DMS53 treated with DMSO at 0.1 percent for 48 hours (cell line): ENCODE data around the gene ZNF783.
"Not testable (repeated sequence)": the region's sequence is repeated elsewhere in the genome, so short reads cannot be mapped to it uniquely, and the experiment has no call there.

ENCODE experiments used
- DNase-seq: peaks from one replicate; lab custom pipeline; 2025; ENCODE audit not compliant: unreplicated experiment; lab: John Stamatoyannopoulos, UW

Gene ZNF783

DNA sequence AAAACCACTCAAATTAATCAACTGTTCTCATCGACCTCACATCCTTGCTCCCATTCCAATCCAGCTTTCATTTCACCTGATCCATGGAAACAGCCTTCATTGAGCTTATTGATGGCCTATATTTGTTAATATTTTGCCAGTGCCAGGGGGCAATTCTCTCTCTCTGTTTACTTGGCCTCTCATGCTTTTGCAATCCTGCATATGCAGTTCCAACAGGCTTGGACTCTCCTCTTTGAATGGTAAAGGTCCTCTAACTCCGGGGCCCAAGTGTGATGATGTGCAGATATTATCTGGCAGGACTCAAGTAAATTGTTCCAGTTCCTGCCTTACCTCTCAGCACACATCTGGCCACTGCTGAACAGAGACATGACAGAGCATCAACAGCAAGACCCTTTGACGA is 67.3 kb downstream of the ZNF783 start:
- no peak for DNase-seq

DNA sequence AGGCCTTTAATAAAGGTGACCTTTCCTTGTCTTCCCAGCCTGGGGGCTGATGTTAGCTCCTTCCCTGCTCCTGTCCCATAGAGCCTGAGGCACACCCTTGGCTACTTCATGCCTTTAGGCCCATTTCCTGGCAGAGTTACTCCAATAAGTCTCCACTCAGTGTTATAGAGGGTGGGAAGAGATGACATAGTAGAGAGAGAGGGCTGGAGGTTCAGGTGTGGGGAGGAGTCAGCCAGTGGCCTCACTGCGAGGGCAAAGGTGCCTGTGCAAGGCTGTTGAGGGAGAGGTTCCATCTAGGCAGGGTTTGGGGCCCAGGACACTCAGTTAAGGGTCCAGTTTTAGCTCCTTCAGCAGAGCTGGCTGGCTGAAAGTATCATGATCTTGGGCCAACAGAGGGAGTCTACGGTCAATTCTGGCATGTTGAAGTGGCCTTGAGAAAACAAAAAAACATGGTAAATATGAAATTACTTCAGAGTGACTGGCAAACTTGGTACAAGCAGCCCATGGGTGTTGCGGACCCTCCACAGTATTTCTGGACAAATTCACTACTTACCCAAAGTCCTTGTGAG is 67.9 kb downstream of the ZNF783 start:
- DNase-seq: no peak

DNA sequence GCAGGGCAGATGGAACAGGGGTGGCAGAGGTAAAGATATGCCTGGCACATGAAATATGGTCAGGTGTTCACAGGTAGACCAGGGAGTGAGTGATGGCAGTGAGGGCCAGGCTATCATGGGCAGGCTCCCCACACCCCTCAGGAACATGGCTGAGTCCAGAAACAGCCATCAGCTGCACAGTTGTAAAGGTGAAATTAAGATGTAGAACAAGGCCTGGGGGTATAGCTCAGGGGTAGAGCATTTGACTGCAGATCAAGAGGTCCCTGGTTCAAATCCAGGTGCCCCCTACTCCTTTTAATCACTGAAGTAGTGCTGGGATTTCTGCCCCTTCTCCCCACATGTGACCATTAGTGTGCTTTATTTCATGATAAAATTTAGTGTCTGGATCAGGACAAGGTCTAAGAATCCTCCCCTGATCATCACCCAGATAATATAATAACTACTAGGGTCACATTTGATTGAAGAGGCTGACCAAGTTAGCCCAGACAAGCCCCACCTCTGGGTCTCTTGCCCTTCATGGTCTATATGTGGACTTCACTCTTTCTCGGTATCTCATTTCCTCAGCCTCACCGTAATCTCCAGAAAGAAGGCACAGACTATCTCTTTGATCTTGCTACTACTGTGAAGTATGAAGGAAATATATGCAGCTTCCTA is 69.0 kb downstream of the ZNF783 start:
- no peak for DNase-seq

DNA sequence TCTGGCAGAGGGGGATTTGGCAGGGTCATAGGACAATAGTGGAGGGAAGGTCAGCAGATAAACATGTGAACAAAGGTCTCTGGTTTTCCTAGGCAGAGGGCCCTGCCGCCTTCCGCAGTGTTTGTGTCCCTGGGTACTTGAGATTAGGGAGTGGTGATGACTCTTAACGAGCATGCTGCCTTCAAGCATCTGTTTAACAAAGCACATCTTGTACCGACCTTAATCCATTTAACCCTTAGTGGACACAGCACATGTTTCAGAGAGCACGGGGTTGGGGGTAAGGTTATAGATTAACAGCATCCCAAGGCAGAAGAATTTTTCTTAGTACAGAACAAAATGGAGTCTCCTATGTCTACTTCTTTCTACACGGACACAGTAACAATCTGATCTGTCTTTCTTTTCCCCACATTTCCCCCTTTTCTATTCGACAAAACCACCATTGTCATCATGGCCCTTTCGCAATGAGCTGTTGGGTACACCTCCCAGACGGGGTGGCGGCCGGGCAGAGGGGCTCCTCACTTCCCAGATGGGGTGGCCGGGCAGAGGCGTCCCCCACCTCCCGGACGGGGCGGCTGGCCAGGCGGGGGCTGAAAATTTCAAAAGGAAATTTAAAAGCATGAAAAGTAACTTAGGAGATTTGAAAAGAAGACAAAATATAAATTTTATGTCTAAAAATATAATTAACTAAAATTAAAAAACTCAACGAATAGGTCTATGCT is 70.8 kb downstream of the ZNF783 start:
- DNase-seq: not testable (repeated sequence)

DNA sequence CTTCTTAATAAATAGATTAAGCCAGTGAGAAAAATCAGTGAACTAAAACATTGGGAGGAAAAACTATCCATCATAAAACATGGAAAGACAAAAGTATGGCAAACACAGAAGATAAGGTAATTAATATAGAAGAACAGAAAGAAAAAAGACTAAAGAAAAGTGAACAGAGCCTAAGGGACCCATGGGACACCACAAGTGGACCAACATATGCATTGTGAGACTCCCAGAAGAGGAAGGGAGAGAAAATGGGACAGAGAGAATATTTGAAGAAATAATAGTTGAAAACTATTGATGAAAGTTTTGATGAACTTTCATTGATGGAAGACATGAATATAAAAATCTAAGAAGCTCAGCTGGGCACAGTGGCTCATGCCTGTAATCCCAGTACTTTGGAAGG is 71.3 kb downstream of the ZNF783 start:
- DNase-seq: no peak

DNA sequence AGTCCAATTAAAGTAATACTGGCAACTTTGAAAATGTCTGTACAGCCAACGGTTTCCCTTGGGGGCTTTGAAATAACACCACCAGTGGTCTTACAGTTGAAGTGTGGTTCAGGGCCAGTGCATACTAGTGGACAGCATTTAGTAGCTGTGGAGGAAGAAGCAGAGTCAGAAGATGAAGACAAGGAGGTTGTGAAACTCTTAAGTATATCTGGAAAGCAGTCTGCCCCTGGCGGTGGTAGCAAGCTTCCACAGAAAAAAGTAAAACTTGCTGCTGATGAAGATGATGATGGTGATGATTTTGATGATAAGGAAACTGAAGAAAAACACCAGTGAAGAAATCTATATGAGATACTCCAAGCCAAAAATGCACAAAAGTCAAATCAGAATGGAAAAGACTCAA is 72.2 kb downstream of the ZNF783 start:
- no peak for DNase-seq
